ENCODE data around the gene SLC35F1.

The SLC35F1 gene

GRCh38 chr6:118207947-118208346 is 300.9 kb downstream of the SLC35F1 start:
- DNase-seq (ENCODE audit: insufficient read length, low spot score) (no peak), FAIRE-seq (no peak)
- TF ChIP-seq POU2F2 (IDR thresholded peaks at IDR 0.05; ENCODE audit: low read depth, low read length), result no peak
- no peak for TF ChIP-seq POLR2A (IDR thresholded peaks at IDR 0.05; ENCODE audit: low read depth, low read length)

GRCh38 chr6:118212451-118213173 is 305.5 kb downstream of the SLC35F1 start:
- no peak for DNase-seq (ENCODE audit: insufficient read length, low spot score)
- no peak for TF ChIP-seq POLR2AphosphoS5 (IDR thresholded peaks at IDR 0.05; ENCODE audit: low read depth, low read length)
- no peak for TF ChIP-seq TAF1 (IDR thresholded peaks at IDR 0.05; ENCODE audit: low read depth, low read length)
- no peak for TF ChIP-seq SPI1 (IDR thresholded peaks at IDR 0.05; ENCODE audit: low read depth, low read length)
- TF ChIP-seq PAX5 (IDR thresholded peaks at IDR 0.05; ENCODE audit: insufficient read depth, low read length, severe bottlenecking), result no peak
- no peak for TF ChIP-seq POU2F2 (IDR thresholded peaks at IDR 0.05; ENCODE audit: low read depth, low read length)
- TF ChIP-seq POLR2A (IDR thresholded peaks at IDR 0.05; ENCODE audit: low read depth, low read length), result no peak
- FAIRE-seq, result no peak

GRCh38 chr6:118215269-118215668 is 308.2 kb downstream of the SLC35F1 start:
- no peak for FAIRE-seq
- TF ChIP-seq PAX5 (IDR thresholded peaks at IDR 0.05; ENCODE audit: insufficient read depth, low read length, severe bottlenecking) (no peak), TAF1 (IDR thresholded peaks at IDR 0.05; ENCODE audit: low read depth, low read length) (no peak), POLR2AphosphoS5 (IDR thresholded peaks at IDR 0.05; ENCODE audit: low read depth, low read length) (no peak), POU2F2 (IDR thresholded peaks at IDR 0.05; ENCODE audit: low read depth, low read length) (no peak)
- no peak for DNase-seq (ENCODE audit: insufficient read length, low spot score)

GRCh38 chr6:118216751-118217150 is 309.7 kb downstream of the SLC35F1 start:
- TF ChIP-seq POLR2A (IDR thresholded peaks at IDR 0.05; ENCODE audit: low read depth, low read length), result no peak
- no peak for TF ChIP-seq POLR2AphosphoS5 (IDR thresholded peaks at IDR 0.05; ENCODE audit: low read depth, low read length)
- no peak for TF ChIP-seq TAF1 (IDR thresholded peaks at IDR 0.05; ENCODE audit: low read depth, low read length)
- no peak for DNase-seq (ENCODE audit: insufficient read length, low spot score)
- FAIRE-seq, result no peak

- DNase-seq (ENCODE audit: insufficient read length, low spot score) (no peak), FAIRE-seq (no peak)
- TF ChIP-seq TAF1 (IDR thresholded peaks at IDR 0.05; ENCODE audit: low read depth, low read length) (no peak), POU2F2 (IDR thresholded peaks at IDR 0.05; ENCODE audit: low read depth, low read length) (no peak), POLR2A (IDR thresholded peaks at IDR 0.05; ENCODE audit: low read depth, low read length) (no peak), SPI1 (IDR thresholded peaks at IDR 0.05; ENCODE audit: low read depth, low read length) (no peak), POLR2AphosphoS5 (IDR thresholded peaks at IDR 0.05; ENCODE audit: low read depth, low read length) (no peak), PAX5 (IDR thresholded peaks at IDR 0.05; ENCODE audit: insufficient read depth, low read length, severe bottlenecking) (no peak)
Measured at GRCh38 chr6:118218156-118218555, 311.1 kb downstream of the SLC35F1 start.

- TF ChIP-seq POLR2A (IDR thresholded peaks at IDR 0.05; ENCODE audit: low read depth, low read length) (no peak), POU2F2 (IDR thresholded peaks at IDR 0.05; ENCODE audit: low read depth, low read length) (no peak), PAX5 (IDR thresholded peaks at IDR 0.05; ENCODE audit: insufficient read depth, low read length, severe bottlenecking) (no peak), SPI1 (IDR thresholded peaks at IDR 0.05; ENCODE audit: low read depth, low read length) (no peak), POLR2AphosphoS5 (IDR thresholded peaks at IDR 0.05; ENCODE audit: low read depth, low read length) (no peak), TAF1 (IDR thresholded peaks at IDR 0.05; ENCODE audit: low read depth, low read length) (no peak)
Measured at GRCh38 chr6:118220429-118221128, 313.5 kb downstream of the SLC35F1 start.

GRCh38 chr6:118223316-118223715 is 316.3 kb downstream of the SLC35F1 start:
- FAIRE-seq, result no peak
- no peak for DNase-seq (ENCODE audit: insufficient read length, low spot score)
- no peak for TF ChIP-seq POU2F2 (IDR thresholded peaks at IDR 0.05; ENCODE audit: low read depth, low read length)
- no peak for TF ChIP-seq SPI1 (IDR thresholded peaks at IDR 0.05; ENCODE audit: low read depth, low read length)
- no peak for TF ChIP-seq POLR2AphosphoS5 (IDR thresholded peaks at IDR 0.05; ENCODE audit: low read depth, low read length)
- TF ChIP-seq POLR2A (IDR thresholded peaks at IDR 0.05; ENCODE audit: low read depth, low read length), result no peak
- TF ChIP-seq PAX5 (IDR thresholded peaks at IDR 0.05; ENCODE audit: insufficient read depth, low read length, severe bottlenecking), result no peak
- TF ChIP-seq TAF1 (IDR thresholded peaks at IDR 0.05; ENCODE audit: low read depth, low read length), result no peak

More at GRCh38 chr6:118220429-118221128, 313.5 kb downstream of the SLC35F1 start:
- FAIRE-seq (no peak), DNase-seq (ENCODE audit: insufficient read length, low spot score) (no peak)

- TF ChIP-seq POLR2A (IDR thresholded peaks at IDR 0.05; ENCODE audit: low read depth, low read length), result no peak
- no peak for TF ChIP-seq POLR2AphosphoS5 (IDR thresholded peaks at IDR 0.05; ENCODE audit: low read depth, low read length)
- no peak for TF ChIP-seq SPI1 (IDR thresholded peaks at IDR 0.05; ENCODE audit: low read depth, low read length)
- TF ChIP-seq POU2F2 (IDR thresholded peaks at IDR 0.05; ENCODE audit: low read depth, low read length), result no peak
- TF ChIP-seq TAF1 (IDR thresholded peaks at IDR 0.05; ENCODE audit: low read depth, low read length), result no peak
- no peak for TF ChIP-seq PAX5 (IDR thresholded peaks at IDR 0.05; ENCODE audit: insufficient read depth, low read length, severe bottlenecking)
- DNase-seq (ENCODE audit: insufficient read length, low spot score), result no peak
- FAIRE-seq, result no peak
Measured at GRCh38 chr6:118228886-118229285, 321.8 kb downstream of the SLC35F1 start.

GRCh38 chr6:118240878-118241528 is 333.9 kb downstream of the SLC35F1 start:
- FAIRE-seq (no peak), DNase-seq (ENCODE audit: insufficient read length, low spot score) (no peak)
- TF ChIP-seq TAF1 (IDR thresholded peaks at IDR 0.05; ENCODE audit: low read depth, low read length) (no peak), SPI1 (IDR thresholded peaks at IDR 0.05; ENCODE audit: low read depth, low read length) (peak; percentile 93), POLR2AphosphoS5 (IDR thresholded peaks at IDR 0.05; ENCODE audit: low read depth, low read length) (no peak)

Data from GM12891 (cell line).